Measurements from ENCODE around the gene ATXN2.

Gene ATXN2

DNA sequence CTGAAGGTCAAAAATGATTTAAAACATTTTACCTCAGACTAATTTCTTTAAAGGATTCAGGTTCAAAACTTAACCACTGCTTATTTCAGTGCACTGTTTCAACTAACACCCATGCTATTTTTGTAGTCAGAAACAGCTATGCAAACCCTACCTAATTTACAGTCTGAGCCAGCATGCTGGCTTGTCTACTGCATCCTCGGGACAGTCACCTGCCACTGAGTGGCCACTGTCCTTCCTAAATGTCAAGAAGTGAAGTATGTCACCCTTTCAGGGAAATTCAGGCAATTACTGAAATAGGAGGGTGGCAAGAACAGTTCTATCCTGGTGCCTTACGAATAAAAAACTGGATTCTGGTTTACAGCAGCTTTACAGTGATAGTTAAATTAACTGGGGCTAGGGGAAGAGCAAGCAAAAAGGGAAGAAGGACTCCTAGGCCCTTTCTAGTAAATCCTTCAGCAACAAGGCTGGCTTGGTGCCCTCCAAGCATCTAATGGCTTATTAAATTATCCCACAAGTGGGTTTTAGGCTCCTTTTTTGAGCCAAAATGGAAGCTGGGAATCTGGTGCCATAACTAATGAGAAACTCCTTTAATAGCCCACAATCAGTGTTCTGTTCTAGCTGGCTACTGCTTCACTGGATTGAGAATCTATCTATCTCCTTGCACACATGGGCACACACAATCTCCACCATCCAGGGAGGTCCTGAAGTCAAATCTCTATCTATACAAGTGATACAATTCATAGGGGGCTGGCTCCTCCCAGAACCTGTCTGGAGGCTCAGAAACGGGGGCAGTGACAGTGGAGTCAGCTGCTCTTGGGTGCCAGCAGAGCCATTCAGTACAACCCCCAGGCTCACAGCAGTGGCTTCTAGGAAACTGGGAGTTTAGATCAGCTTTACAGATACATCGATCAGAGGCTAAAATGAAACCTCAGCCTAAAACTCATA, 150.0 kb downstream of the ATXN2 start:
- no peak for DNase-seq (ENCODE audit: low spot score)

GRCh38 chr12:111448266-111448830, 150.8 kb downstream of the ATXN2 start:
- DNase-seq (ENCODE audit: low spot score), result no peak

- DNase-seq (ENCODE audit: low spot score), result no peak
Observed at GRCh38 chr12:111447571-111448265, 151.4 kb downstream of the ATXN2 start.

DNA sequence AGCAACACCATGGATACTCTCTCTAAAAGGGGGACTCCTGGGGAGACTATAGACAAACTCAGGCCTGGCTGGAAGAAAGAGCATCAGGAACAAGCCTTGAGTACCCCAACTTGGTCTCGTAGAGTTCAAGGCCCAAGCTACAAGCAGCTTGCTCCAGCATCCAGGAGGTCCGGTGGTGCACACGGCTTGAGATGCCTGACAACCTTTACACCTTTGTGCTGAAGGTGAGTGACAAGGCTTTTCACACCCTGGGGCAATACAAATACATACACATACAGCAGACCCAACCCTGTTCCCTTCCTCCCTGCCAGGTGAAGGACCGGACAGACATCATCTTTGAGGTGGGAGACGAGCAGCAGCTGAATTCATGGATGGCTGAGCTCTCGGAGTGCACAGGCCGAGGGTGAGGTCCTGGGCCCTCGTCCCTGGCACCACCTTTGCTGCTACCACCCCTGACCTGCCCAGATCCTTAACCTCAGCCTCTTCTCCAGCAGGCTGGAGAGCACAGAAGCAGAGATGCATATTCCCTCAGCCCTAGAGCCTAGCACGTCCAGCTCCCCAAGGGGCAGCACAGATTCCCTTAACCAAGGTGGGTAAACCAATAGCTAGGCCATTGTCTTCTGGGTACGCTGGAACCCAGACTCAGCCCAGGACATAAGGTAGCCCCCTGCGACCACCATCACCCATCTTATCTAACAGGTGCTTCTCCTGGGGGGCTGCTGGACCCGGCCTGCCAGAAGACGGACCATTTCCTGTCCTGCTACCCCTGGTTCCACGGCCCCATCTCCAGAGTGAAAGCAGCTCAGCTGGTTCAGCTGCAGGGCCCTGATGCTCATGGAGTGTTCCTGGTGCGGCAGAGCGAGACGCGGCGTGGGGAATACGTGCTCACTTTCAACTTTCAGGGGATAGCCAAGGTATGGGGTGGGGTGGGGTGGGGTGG, 152.2 kb downstream of the ATXN2 start:
- DNase-seq (ENCODE audit: low spot score), result no peak

DNA sequence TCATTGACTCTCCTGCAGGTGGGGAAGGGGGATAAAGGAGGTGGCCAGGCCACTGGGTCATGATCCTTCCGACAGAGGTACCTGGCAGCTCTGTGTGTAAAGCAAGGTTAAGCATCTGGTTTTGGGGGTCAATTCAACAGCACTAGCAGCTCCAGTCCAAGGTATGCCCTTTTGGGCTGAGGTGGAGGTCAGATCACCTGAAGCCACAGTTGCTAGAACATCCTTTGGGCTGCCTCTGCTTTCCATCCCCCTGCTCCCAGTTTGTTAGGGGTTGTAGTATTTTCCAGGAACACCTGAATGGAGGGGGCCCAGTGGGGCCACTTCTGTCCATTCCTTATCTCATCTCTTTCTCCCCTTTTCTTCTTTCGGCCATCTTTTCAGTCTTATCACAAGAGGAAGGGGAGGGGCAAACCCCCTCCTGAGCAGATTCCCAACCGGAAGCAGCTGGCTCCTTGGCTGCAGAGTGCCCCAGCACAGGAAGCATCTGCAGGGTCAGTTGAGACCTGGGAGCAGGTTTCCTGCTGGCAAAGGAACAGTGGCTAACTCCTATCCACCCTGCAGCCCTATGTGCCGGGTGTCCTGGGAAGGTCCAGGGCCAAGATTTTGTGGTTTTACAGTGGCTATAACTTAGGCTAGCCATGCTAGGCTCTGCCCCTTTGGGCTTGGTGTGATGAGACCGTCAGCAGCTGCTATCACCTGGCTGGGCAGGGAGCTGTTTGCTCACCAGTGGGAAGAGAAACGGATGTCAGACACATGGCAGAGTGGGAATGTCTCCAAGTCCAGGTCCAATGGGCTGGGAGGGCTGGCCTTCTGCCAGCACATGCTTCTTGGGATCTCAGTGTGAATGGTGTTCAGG, 153.2 kb downstream of the ATXN2 start:
- no peak for DNase-seq (ENCODE audit: low spot score)

DNA sequence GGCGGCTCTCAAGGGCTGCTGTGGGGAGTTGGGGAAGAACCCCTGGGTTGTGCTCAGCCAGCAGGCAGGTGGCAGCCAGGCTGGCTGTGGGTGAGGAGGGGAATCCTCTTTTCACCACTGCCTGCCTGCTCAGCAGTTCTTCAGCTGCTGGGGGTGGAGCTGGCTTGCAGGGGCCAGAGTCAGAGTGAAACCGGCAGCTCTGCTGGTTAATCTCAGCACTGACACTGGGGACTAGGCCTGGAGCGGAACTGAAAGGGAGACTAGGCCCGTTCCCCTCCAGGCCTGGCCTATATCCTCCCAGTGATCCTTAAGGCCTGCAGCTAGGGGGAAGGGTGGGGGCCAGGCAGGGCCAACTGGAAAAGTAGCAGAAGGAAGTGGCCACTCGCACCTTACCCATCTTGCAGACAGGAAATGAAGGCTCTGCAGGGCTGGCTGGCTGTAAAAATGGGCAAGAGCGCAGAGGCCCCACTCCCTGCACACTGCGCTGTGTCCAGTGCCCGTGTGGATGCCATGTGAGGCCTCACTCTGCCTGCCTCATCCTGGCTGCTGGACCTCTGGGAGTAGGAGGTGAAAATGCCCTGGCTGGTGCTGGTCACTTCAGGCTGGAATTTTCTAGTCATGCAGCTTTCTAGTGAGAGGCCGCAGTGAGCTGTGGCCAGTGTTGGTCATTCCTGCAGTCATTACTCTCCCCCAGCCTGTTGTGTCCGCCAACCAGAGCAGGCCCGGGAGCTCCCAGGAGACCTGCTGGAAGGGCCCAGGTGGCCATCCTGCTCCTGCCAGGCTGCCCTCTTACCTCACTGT, 154.0 kb downstream of the ATXN2 start:
- DNase-seq (ENCODE audit: low spot score), result no peak

DNA sequence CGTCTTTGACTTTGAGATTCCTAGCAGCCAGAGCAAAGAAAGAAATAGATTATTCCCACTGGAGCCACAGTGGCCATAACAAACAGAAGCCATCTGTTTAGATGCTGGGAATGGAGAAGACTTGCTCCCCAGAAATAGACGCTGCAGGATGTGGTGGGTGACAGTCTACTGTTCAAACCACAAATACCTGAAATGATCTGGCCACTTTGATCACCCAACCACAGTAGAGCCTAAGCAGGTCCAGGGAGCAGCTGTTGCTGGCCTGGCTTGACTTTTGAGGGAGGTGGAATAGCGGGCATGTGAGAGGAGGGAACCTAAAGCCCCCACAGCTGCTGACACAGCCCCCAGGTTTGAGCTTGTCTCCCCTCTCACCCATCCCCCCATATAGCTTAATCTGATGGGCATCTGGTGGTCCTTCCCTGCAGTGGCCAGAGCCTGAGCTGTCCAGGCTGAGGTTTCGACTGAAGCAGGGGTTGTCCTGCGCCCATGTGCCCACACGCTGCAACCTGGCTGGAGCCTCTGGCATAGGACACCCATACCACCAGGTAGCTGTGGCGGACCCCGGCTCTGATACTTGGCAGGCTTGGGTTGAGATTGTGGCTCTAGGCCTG, 154.7 kb downstream of the ATXN2 start:
- DNase-seq (ENCODE audit: low spot score), result no peak

- DNase-seq (ENCODE audit: low spot score), result no peak
Observed at GRCh38 chr12:111443586-111443985, 155.5 kb downstream of the ATXN2 start.

DNA sequence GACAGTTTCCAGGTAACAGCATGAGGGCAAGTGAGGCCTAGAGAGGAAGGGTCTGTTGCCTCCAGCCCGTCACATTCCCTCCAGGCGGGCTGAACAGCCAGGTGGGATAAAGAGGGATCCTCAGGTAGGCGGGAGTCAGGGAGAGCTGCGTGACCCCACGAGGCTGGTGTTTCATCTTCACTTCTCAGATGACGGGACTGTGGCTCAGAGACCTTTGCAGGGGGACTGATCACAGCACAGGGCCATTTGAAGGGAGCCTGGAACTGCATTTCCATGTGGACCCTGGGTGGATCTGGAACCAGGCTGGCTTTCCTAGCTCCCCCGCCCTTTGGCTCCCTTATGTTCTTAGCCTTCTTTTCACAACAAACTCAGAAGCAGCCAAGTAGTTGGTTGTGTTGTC, 156.0 kb downstream of the ATXN2 start:
- DNase-seq (ENCODE audit: low spot score), result no peak

- DNase-seq (ENCODE audit: low spot score), result no peak
Observed at GRCh38 chr12:111442301-111443045, 156.6 kb downstream of the ATXN2 start.

DNA sequence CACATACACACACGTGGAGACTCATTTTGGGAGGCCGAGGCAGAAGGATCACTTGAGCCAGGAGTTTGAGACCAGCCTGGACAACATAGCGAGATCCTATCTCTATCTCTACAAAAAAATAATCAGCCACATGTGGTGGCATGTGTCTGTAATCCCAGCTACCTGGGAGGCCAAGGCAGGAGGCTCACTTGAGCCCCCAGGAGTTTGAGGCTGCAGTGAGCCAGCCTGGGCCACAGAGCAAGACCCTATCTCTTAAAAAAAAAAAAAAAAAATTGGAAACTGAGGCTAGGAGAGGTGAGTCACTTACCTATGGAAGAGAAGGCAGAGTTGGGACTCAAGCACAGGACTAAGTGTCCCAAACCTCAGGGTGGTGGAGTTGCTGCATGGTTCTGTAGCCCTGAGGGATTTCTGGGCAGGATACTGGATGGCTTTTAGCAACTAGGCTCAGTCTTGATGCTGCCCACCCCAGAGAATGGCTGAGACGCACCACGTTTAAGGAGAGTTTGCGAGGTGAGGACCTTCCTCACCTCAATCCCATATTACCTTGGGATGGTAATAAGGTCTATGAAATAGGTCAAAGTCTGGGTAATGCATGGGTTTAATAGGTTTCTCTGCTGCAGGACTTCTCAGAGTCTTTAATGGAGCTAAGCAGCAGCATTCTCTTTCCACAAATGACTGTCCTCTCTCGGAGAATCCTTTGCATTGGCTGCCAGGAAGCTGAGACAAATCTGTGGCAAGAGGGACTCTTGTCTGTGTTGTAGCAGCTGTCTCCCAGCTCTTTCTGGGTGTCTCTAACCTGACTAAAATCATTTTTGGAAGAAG, 157.8 kb downstream of the ATXN2 start:
- DNase-seq (ENCODE audit: low spot score), result no peak

GRCh38 chr12:111440631-111441030, 158.5 kb downstream of the ATXN2 start:
- no peak for DNase-seq (ENCODE audit: low spot score)

DNA sequence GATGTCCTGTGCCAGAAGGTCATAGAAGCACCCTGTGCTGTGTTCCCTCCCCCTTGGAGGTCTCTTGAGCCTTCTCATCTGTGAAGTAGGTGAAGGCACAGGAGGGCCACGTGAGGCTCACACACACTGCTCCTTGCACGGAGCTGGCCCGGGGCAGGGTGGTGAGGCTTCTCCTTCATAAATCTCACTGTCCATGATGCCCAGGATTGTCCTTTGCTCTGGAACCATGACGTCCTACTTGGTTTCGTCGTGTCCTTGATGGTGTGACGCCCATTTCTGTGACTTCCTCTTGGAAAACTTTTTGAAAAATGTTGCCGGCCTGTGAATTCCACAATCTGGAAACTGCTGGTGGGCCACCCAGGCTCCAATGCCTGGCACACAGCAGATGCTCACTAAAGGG, 159.0 kb downstream of the ATXN2 start:
- DNase-seq (ENCODE audit: low spot score), result no peak

GRCh38 chr12:111439657-111440151, 159.4 kb downstream of the ATXN2 start:
- no peak for DNase-seq (ENCODE audit: low spot score)

DNA sequence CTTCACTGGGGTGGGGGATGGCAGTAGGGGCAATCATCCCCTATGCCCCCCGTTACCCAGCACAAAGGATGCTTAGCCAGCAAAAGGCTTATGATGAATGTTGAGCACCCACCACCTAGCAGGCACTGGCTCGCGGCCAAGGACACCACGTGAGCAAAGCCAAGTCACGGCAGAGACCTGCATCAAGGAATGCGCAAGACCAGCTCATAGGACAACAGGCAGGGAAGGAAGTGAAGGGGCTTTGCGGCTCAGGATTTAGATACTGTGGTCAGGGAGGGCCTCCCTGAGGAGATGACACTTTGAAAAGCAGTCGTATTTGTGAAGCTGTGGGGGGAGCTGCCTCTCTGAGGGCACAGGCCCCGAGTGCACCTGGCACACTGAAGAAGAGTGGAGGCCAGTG, 160.6 kb downstream of the ATXN2 start:
- DNase-seq (ENCODE audit: low spot score), result no peak

- no peak for DNase-seq (ENCODE audit: low spot score)
Observed at GRCh38 chr12:111437816-111438454, 161.2 kb downstream of the ATXN2 start.

GRCh38 chr12:111436811-111437210, 162.3 kb downstream of the ATXN2 start:
- DNase-seq (ENCODE audit: low spot score), result no peak
